ENCODE measurements around the gene ZGPAT.
"Not testable (repeated sequence)": the region's sequence is repeated elsewhere in the genome, so short reads cannot be mapped to it uniquely, and the experiment has no call there.

ZGPAT gene

GRCh38 chr20:63768591-63769515, 61.0 kb downstream of the ZGPAT start:
- no peak for DNase-seq

- no peak for DNase-seq
Observed at GRCh38 chr20:63769891-63770474, 62.1 kb downstream of the ZGPAT start.

- DNase-seq = no peak
Observed at GRCh38 chr20:63771046-63771707, 63.3 kb downstream of the ZGPAT start.

GRCh38 chr20:63772781-63773518, 65.1 kb downstream of the ZGPAT start:
- no peak for DNase-seq

- DNase-seq = no peak
Observed at GRCh38 chr20:63773571-63774241, 65.9 kb downstream of the ZGPAT start.

GRCh38 chr20:63774306-63774705, 66.5 kb downstream of the ZGPAT start:
- DNase-seq = no peak

- peak; percentile 79 for DNase-seq
Observed at GRCh38 chr20:63775096-63775978, 67.5 kb downstream of the ZGPAT start.

GRCh38 chr20:63776875-63777274, 69.0 kb downstream of the ZGPAT start:
- not testable (repeated sequence) for DNase-seq

- no peak for DNase-seq
Observed at GRCh38 chr20:63777614-63778013, 69.8 kb downstream of the ZGPAT start.

GRCh38 chr20:63778034-63778752, 70.4 kb downstream of the ZGPAT start:
- no peak for DNase-seq

GRCh38 chr20:63778857-63779256, 71.0 kb downstream of the ZGPAT start:
- no peak for DNase-seq

GRCh38 chr20:63781181-63781580, 73.3 kb downstream of the ZGPAT start:
- no peak for DNase-seq

- DNase-seq = no peak
Observed at GRCh38 chr20:63782051-63782471, 74.2 kb downstream of the ZGPAT start.

- DNase-seq = no peak
Observed at GRCh38 chr20:63782521-63782971, 74.7 kb downstream of the ZGPAT start.

GRCh38 chr20:63783970-63784369, 76.1 kb downstream of the ZGPAT start:
- DNase-seq = no peak

GRCh38 chr20:63785691-63786131, 77.9 kb downstream of the ZGPAT start:
- no peak for DNase-seq
